Coronary artery (tissue), 2 donors: ENCODE results near the gene BCR.
A peak's percentile ranks its signal among the peaks of the same experiment; 100 is the strongest.

Experiments used
- DNase-seq: peaks from one replicate; pipeline ENCODE4 v3.0.0-alpha.2; 2017; ENCODE audit warnings: low spot score
- H3K27ac ChIP-seq, 2 donors: fragments of 200-600 bp; sonication (generic); one replicate each; pipeline ENCODE4 v1.5.1; 2016 to 2019
- H3K4me3 ChIP-seq: fragments of 200-600 bp; sonication (generic); 2 replicates; pipeline ENCODE4 v1.5.1; 2016; ENCODE audit warnings: mild to moderate bottlenecking, moderate library complexity
- CTCF ChIP-seq: fragments of 200-600 bp; sonication (generic); IDR thresholded peaks from one replicate; pipeline ENCODE4 v1.5.1; 2019; ENCODE audit warnings: antibody characterized with exemption

BCR gene

DNA sequence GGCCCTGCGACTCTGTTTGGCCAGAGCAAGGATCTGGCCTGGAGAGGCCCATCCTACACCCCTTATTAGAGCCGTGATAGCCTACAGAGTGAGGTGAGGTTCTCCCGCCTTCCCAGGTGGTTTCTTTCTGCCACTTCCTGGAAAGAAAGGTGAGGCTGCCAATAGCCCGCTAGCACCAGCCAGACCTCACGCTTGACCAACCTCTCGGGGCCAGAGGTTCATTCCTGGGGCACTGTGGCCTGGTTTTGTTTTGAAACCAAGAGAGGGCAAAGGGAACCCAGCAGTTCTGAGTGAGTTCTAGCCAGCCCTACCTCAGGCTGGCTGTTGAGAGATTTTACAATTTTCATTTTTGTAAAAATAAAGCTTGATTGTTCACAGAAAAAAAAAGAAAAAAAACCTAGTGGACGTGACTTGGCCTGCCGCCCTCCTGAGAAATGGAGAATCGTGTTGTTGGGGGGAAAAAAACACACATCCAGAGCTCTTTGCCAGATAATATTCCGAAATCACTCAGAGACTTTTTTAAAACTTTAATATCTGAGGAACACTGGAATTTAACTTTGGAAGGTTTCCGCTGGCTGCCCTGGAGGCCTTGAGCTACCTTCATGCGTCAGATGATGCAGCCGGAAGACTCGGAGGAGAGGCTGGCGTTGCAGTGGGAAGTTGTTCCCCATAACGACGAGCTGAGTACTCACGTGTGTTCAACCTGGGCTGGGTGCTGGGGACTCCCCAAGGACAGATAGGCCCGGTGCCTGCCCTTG lies 84.5 kb downstream of the BCR start:
- Histone ChIP-seq H3K27ac (peak overlapping the region in 1 of 2 donors; percentile 66), H3K4me3 (no peak overlapping the region)
- DNase-seq, result no peak
- no peak for TF ChIP-seq CTCF

GRCh38 chr22:23265368-23265700 lies 85.0 kb downstream of the BCR start:
- Histone ChIP-seq H3K27ac (peak overlapping the region in 1 of 2 donors; percentile 66), H3K4me3 (no peak overlapping the region)
- TF ChIP-seq CTCF, result no peak
- no peak for DNase-seq

GRCh38 chr22:23266780-23267179 lies 86.5 kb downstream of the BCR start:
- Histone ChIP-seq H3K27ac (no peak overlapping the region), H3K4me3 (no peak overlapping the region)
- TF ChIP-seq CTCF, result no peak
- no peak for DNase-seq

GRCh38 chr22:23267226-23268043 lies 87.1 kb downstream of the BCR start:
- no peak overlapping the region for H3K27ac ChIP-seq
- DNase-seq, result no peak
- no peak overlapping the region for H3K4me3 ChIP-seq
- TF ChIP-seq CTCF, result no peak

- no peak for DNase-seq
- TF ChIP-seq CTCF, result no peak
- no peak overlapping the region for H3K4me3 ChIP-seq
- H3K27ac ChIP-seq, result no peak overlapping the region
Measured at GRCh38 chr22:23268139-23268712, 87.9 kb downstream of the BCR start.

DNA sequence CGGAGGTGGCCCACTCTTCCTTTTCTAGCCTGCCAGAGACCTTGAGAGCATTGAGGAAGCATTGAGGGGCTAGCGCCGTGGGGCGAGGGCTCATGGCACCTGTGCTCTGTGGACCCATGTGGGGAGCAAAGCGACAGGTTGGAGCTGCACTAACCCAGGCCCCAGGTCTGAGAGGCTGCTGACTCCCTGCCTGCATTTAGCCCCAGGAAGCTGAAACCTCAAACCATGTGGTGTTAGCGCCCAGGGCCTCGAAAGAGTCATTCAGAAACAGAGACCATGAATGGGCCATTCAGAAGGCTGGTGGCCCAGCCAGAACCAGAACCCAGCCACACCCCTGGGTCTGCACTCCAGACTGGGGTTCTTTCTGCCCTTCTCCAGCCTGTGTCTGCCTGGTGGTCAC lies 88.6 kb downstream of the BCR start:
- Histone ChIP-seq H3K4me3 (no peak overlapping the region), H3K27ac (no peak overlapping the region)
- DNase-seq, result no peak
- TF ChIP-seq CTCF, result no peak
